ENCODE results near the gene STRIT1. TPM values are rescaled to one million over a fixed set of nuclear protein-coding genes. Genes with fewer than 3 reads are reported as not detected.

STRIT1 gene
- not detected in 2 replicates for total RNA-seq (2014; rRNA removed)
- not detected for Bru-seq, nascent RNA
- BruChase-seq, experiment 1, labeled RNA remaining after a 6-hour chase: not detected
- not detected for BruChase-seq, experiment 2, labeled RNA remaining after a 2-hour chase
- long read RNA-seq: 0 reads

DNA sequence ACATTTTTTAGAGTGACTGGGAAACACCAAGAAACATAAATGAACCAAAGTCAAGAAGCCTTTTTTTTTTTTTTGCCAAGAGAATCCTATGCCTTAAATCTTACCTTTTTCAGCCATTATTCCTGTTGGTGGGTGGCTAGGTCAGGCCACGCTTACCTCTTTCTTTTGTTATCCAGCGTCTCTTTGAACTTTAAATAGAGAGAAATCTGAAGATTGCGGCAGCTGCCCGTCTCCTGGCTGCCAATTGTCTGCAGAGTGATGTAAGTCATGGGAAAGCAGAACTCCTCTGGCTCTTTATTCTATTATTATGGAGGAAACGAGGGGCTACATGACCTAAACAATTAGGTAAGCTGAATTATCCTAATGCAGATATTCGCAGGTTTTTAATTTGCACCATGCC lies at the start of gene STRIT1:
Gene STRIT1, minus strand, starts transcription at position 168 of the 400 bp plus-strand sequence.
- H3K4me3 ChIP-seq (ENCODE audit: low read length): no peak within 1 kb of the TSS
- no peaks in the 10 kb centered on the region for H3K79me2 ChIP-seq (ENCODE audit: low read length)
- no peak within 1 kb of the TSS for H2AFZ ChIP-seq (ENCODE audit: low read length)
- H3K4me1 ChIP-seq (ENCODE audit: insufficient read depth, low read length): no peaks in the 10 kb centered on the region
- POLR2A ChIA-PET (ENCODE audit: unreplicated experiment): no interaction called here
- no peak within 1 kb of the TSS for H3K27ac ChIP-seq (ENCODE audit: low read length)
- no peak within 1 kb of the TSS for H3K4me2 ChIP-seq (ENCODE audit: low read length)
- H3K9me2 ChIP-seq (replicated peaks; ENCODE audit: low read length): no peaks in the 10 kb centered on the region
- BruUV-seq (replicated peaks): no TSS peak
- intact Hi-C loops (cut with micrococcal nuclease): no loop called here
- DNase-seq (no peak), ATAC-seq (no peak)
- TF ChIP-seq EZH2 (IDR thresholded peaks at IDR 0.05; ENCODE audit: low read length, unreplicated experiment): no peak
- TF ChIP-seq CTCF (conservative IDR thresholded peaks at IDR 0.05; ENCODE audit: low read depth, low read length): no peak
- TF ChIP-seq EZH2phosphoT487 (IDR thresholded peaks at IDR 0.05; ENCODE audit: borderline replicate concordance, low read length): no peak
- 0 out of 2 replicates have a peak, but pooled peaks cover 9% of the 10 kb centered on the region for H3K9me3 ChIP-seq (ENCODE audit: low read length)
- no peaks in the 10 kb centered on the region for H3K27me3 ChIP-seq (ENCODE audit: low read length)
- no peak within 1 kb of the TSS for H3K9ac ChIP-seq (ENCODE audit: low read length)
- H3K36me3 ChIP-seq (ENCODE audit: low read depth, low read length): no peaks in the 10 kb centered on the region
- H3F3A ChIP-seq (ENCODE audit: low read length, unreplicated experiment): no peaks in the 10 kb centered on the region
- H4K20me1 ChIP-seq (ENCODE audit: low read length): no peaks in the 10 kb centered on the region
- CTCF ChIA-PET: interaction anchor here (0.6 kb wide), 1 partner anchor 512 kb away, joined by 3 read pairs; the partner anchor contains the start of gene C3orf33

DNA sequence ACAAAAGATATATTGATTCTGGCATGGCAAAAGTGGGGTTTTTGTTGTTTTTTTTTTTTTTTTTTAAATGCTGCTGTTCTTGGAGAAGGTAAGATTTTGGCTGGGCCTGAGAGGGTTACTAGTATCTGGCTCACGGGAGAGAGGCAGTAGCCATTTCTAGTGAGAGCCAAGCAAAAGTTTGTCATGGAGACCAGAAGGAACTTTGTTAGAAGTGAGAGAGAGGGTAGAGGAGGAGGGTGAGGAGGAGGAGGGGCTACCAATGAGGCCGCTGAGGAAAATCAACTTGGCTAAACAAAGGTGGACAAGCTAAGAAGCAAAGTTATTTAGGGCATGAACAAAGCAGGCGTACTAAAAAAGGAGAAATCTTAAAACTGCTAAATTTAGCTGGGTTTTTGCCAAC lies 48.9 kb upstream of the STRIT1 start:
- TF ChIP-seq EZH2 (IDR thresholded peaks at IDR 0.05; ENCODE audit: low read length, unreplicated experiment): no peak
- no peak for TF ChIP-seq EZH2phosphoT487 (IDR thresholded peaks at IDR 0.05; ENCODE audit: borderline replicate concordance, low read length)
- TF ChIP-seq CTCF (conservative IDR thresholded peaks at IDR 0.05; ENCODE audit: low read depth, low read length): no peak
- Histone ChIP-seq H3K4me1 (ENCODE audit: insufficient read depth, low read length) (no peaks in the 10 kb centered on the region), H3K4me3 (ENCODE audit: low read length) (no peak overlapping the region), H3F3A (ENCODE audit: low read length, unreplicated experiment) (no peaks in the 10 kb centered on the region), H3K4me2 (ENCODE audit: low read length) (no peak overlapping the region), H3K9me3 (ENCODE audit: low read length) (no peaks in the 10 kb centered on the region), H3K27ac (ENCODE audit: low read length) (no peak overlapping the region), H2AFZ (ENCODE audit: low read length) (no peak overlapping the region), H4K20me1 (ENCODE audit: low read length) (no peaks in the 10 kb centered on the region), H3K9ac (ENCODE audit: low read length) (no peak overlapping the region), H3K79me2 (ENCODE audit: low read length) (no peaks in the 10 kb centered on the region), H3K27me3 (ENCODE audit: low read length) (no peaks in the 10 kb centered on the region), H3K36me3 (ENCODE audit: low read depth, low read length) (no peaks in the 10 kb centered on the region), H3K9me2 (replicated peaks; ENCODE audit: low read length) (no peaks in the 10 kb centered on the region)
- no peak for DNase-seq
- ChIA-PET POLR2A (ENCODE audit: unreplicated experiment) (no interaction called here), CTCF (no interaction called here)
- no TSS peak for BruUV-seq (replicated peaks)
- no peak for ATAC-seq
- intact Hi-C loops (cut with micrococcal nuclease): no loop called here

- Histone ChIP-seq H3K9me2 (replicated peaks; ENCODE audit: low read length) (no peaks in the 10 kb centered on the region), H2AFZ (ENCODE audit: low read length) (no peak overlapping the region), H3K4me1 (ENCODE audit: insufficient read depth, low read length) (no peaks in the 10 kb centered on the region), H3K4me3 (ENCODE audit: low read length) (no peak overlapping the region), H3K4me2 (ENCODE audit: low read length) (no peak overlapping the region), H4K20me1 (ENCODE audit: low read length) (no peaks in the 10 kb centered on the region), H3F3A (ENCODE audit: low read length, unreplicated experiment) (no peaks in the 10 kb centered on the region), H3K9me3 (ENCODE audit: low read length) (no peaks in the 10 kb centered on the region), H3K27me3 (ENCODE audit: low read length) (no peaks in the 10 kb centered on the region), H3K36me3 (ENCODE audit: low read depth, low read length) (no peaks in the 10 kb centered on the region), H3K27ac (ENCODE audit: low read length) (no peak overlapping the region), H3K79me2 (ENCODE audit: low read length) (no peaks in the 10 kb centered on the region), H3K9ac (ENCODE audit: low read length) (no peak overlapping the region)
- BruUV-seq (replicated peaks): no TSS peak
- no peak for ATAC-seq
- POLR2A ChIA-PET (ENCODE audit: unreplicated experiment): no interaction called here
- TF ChIP-seq EZH2 (IDR thresholded peaks at IDR 0.05; ENCODE audit: low read length, unreplicated experiment) (no peak), EZH2phosphoT487 (IDR thresholded peaks at IDR 0.05; ENCODE audit: borderline replicate concordance, low read length) (no peak), CTCF (conservative IDR thresholded peaks at IDR 0.05; ENCODE audit: low read depth, low read length) (no peak)
- no peak for DNase-seq
- intact Hi-C loops (cut with micrococcal nuclease): no loop called here
- CTCF ChIA-PET: no interaction called here
Observed at GRCh38 chr3:155339052-155339451, 45.6 kb upstream of the STRIT1 start.
